ENCODE results near the gene UMPS. TPM values are rescaled to one million over a fixed set of nuclear protein-coding genes. Genes with fewer than 3 reads are reported as not detected.
"Not testable (repeated sequence)": the region's sequence is repeated elsewhere in the genome, so short reads cannot be mapped to it uniquely, and the experiment has no call there.

UMPS gene
- polyA plus RNA-seq, 1 donor, result 16.7 TPM

GRCh38 chr3:124707223-124707622 is 23.0 kb upstream of the UMPS start:
- not testable (repeated sequence) for DNase-seq (ENCODE audit: low read depth)

- peak; percentile 26 for DNase-seq (ENCODE audit: low read depth)
Observed at GRCh38 chr3:124707656-124708062, 22.6 kb upstream of the UMPS start.

- DNase-seq (ENCODE audit: low read depth), result peak; percentile 16
Observed at GRCh38 chr3:124714223-124714853, 15.9 kb upstream of the UMPS start.

- no peak for DNase-seq (ENCODE audit: low read depth)
Observed at GRCh38 chr3:124722589-124722988, 7.7 kb upstream of the UMPS start.

GRCh38 chr3:124730941-124731297 is 667 bp downstream of the UMPS start:
- DNase-seq (ENCODE audit: low read depth), result no peak

- no peak for DNase-seq (ENCODE audit: low read depth)
Observed at GRCh38 chr3:124731760-124732159, 1.5 kb downstream of the UMPS start.

GRCh38 chr3:124741027-124741426 is 10.8 kb downstream of the UMPS start:
- no peak for DNase-seq (ENCODE audit: low read depth)

- DNase-seq (ENCODE audit: low read depth), result no peak
Observed at GRCh38 chr3:124745756-124746155, 15.5 kb downstream of the UMPS start.

- DNase-seq (ENCODE audit: low read depth), result no peak
Observed at GRCh38 chr3:124747111-124747981, 17.1 kb downstream of the UMPS start.

- DNase-seq (ENCODE audit: low read depth), result no peak
Observed at GRCh38 chr3:124748560-124749198, 18.4 kb downstream of the UMPS start.

- not testable (repeated sequence) for DNase-seq (ENCODE audit: low read depth)
Observed at GRCh38 chr3:124749877-124750276, 19.6 kb downstream of the UMPS start.

GRCh38 chr3:124751501-124751900 is 21.2 kb downstream of the UMPS start:
- DNase-seq (ENCODE audit: low read depth), result no peak

- DNase-seq (ENCODE audit: low read depth), result no peak
Observed at GRCh38 chr3:124752051-124752450, 21.8 kb downstream of the UMPS start.

GRCh38 chr3:124757926-124758325 is 27.7 kb downstream of the UMPS start:
- DNase-seq (ENCODE audit: low read depth), result not testable (repeated sequence)

GRCh38 chr3:124758851-124759635 is 28.8 kb downstream of the UMPS start:
- DNase-seq (ENCODE audit: low read depth), result no peak

- no peak for DNase-seq (ENCODE audit: low read depth)
Observed at GRCh38 chr3:124759666-124760401, 29.6 kb downstream of the UMPS start.

GRCh38 chr3:124760601-124761000 is 30.3 kb downstream of the UMPS start:
- no peak for DNase-seq (ENCODE audit: low read depth)

- DNase-seq (ENCODE audit: low read depth), result peak; percentile 53
Observed at GRCh38 chr3:124761250-124761796, 31.1 kb downstream of the UMPS start.

GRCh38 chr3:124761935-124762660 is 31.8 kb downstream of the UMPS start:
- DNase-seq (ENCODE audit: low read depth), result no peak

GRCh38 chr3:124762661-124763011 is 32.4 kb downstream of the UMPS start:
- DNase-seq (ENCODE audit: low read depth), result no peak
